ENCODE data around the gene ITGB2.

DNA sequence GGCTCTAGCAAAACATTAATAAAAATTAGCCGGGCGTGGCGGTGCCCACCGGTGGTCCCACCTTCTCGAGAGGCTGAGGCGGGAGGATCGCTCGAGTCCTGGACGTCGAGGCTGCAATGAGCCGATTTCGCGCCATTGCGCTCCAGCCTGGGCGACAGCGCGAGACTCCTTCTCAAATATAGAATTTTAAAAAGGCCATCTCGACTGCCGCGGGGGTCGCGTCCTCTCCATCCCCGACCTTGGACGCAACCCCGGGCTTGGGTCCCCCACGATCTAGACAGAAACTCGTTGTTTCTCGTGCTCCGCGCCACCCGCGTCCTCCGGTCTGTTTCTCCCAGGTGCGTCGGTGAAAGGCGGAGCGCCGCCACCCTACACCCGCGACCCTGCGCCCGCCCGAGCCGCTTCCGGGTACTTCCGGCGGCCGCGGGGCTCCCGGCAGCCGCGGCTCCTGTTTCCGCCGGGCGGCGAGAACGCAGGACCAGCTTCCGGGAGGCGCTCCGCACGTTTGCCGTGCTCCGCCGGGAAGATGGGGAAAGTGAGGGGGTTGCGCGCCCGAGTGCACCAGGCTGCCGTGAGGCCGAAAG, 18.9 kb upstream of the ITGB2 start, which contains the start of gene SLX9:
- TF ChIP-seq, protein P1, sequence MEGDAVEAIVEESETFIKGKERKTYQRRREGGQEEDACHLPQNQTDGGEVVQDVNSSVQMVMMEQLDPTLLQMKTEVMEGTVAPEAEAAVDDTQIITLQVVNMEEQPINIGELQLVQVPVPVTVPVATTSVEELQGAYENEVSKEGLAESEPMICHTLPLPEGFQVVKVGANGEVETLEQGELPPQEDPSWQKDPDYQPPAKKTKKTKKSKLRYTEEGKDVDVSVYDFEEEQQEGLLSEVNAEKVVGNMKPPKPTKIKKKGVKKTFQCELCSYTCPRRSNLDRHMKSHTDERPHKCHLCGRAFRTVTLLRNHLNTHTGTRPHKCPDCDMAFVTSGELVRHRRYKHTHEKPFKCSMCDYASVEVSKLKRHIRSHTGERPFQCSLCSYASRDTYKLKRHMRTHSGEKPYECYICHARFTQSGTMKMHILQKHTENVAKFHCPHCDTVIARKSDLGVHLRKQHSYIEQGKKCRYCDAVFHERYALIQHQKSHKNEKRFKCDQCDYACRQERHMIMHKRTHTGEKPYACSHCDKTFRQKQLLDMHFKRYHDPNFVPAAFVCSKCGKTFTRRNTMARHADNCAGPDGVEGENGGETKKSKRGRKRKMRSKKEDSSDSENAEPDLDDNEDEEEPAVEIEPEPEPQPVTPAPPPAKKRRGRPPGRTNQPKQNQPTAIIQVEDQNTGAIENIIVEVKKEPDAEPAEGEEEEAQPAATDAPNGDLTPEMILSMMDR (IDR thresholded peaks at IDR 0.05; ENCODE audit: low read depth, low read length), result no peak
- TF ChIP-seq EZH2phosphoT487 (IDR thresholded peaks at IDR 0.05; ENCODE audit: low read depth), result no peak

Measured in OCI-LY3 (cell line).